ENCODE results near the gene LMX1A. TPM values are rescaled to one million over a fixed set of nuclear protein-coding genes. Genes with fewer than 3 reads are reported as not detected.

Gene LMX1A
- total RNA-seq, 2 donors from 2014 or later = 0.22 to 0.64 TPM

- intact Hi-C loops (cut with DNase I) = no loop called here
- Histone ChIP-seq H3K27ac (no peak overlapping the region), H3K9ac (ENCODE audit: low read depth in 2 of 2, low read length in 2 of 2) (no peak overlapping the region), H3K4me3 (no peak overlapping the region), H3K27me3 (no peaks in the 10 kb centered on the region), H3K9me3 (no peaks in the 10 kb centered on the region), H3K4me1 (no peaks in the 10 kb centered on the region), H3K36me3 (no peaks in the 10 kb centered on the region)
- DNase-seq = no peak
- TF ChIP-seq CTCF (IDR thresholded peaks at IDR 0.05) = no peak
Measured at GRCh38 chr1:165173818-165174217, 182.7 kb downstream of the LMX1A start.

- Histone ChIP-seq H3K27me3 (no peaks in the 10 kb centered on the region), H3K4me1 (no peaks in the 10 kb centered on the region), H3K4me3 (no peak overlapping the region), H3K27ac (no peak overlapping the region), H3K36me3 (no peaks in the 10 kb centered on the region), H3K9ac (ENCODE audit: low read depth in 2 of 2, low read length in 2 of 2) (no peak overlapping the region), H3K9me3 (no peaks in the 10 kb centered on the region)
- no peak for DNase-seq
- intact Hi-C loops (cut with DNase I) = no loop called here
- no peak for TF ChIP-seq CTCF (IDR thresholded peaks at IDR 0.05)
Measured at GRCh38 chr1:165173409-165173808, 183.1 kb downstream of the LMX1A start.

- Histone ChIP-seq H3K27me3 (no peaks in the 10 kb centered on the region), H3K27ac (no peak overlapping the region), H3K36me3 (no peaks in the 10 kb centered on the region), H3K9me3 (no peaks in the 10 kb centered on the region), H3K4me1 (no peaks in the 10 kb centered on the region), H3K9ac (ENCODE audit: low read depth in 2 of 2, low read length in 2 of 2) (no peak overlapping the region), H3K4me3 (no peak overlapping the region)
- no peak for TF ChIP-seq CTCF (IDR thresholded peaks at IDR 0.05)
- intact Hi-C loops (cut with DNase I) = no loop called here
- no peak for DNase-seq
Measured at GRCh38 chr1:165172666-165173065, 183.8 kb downstream of the LMX1A start.

GRCh38 chr1:165169729-165170128 lies 186.8 kb downstream of the LMX1A start:
- H3K9me3 ChIP-seq = no peaks in the 10 kb centered on the region
- intact Hi-C loops (cut with DNase I) = no loop called here

GRCh38 chr1:165169028-165169427 lies 187.5 kb downstream of the LMX1A start:
- TF ChIP-seq CTCF (IDR thresholded peaks at IDR 0.05) = no peak
- intact Hi-C loops (cut with DNase I) = no loop called here
- Histone ChIP-seq H3K36me3 (no peaks in the 10 kb centered on the region), H3K27me3 (no peaks in the 10 kb centered on the region), H3K9me3 (no peaks in the 10 kb centered on the region), H3K27ac (no peak overlapping the region), H3K4me1 (no peaks in the 10 kb centered on the region), H3K9ac (ENCODE audit: low read depth in 2 of 2, low read length in 2 of 2) (no peak overlapping the region), H3K4me3 (no peak overlapping the region)
- DNase-seq = no peak

More at GRCh38 chr1:165169729-165170128, 186.8 kb downstream of the LMX1A start:
- TF ChIP-seq CTCF (IDR thresholded peaks at IDR 0.05) = no peak
- Histone ChIP-seq H3K27me3 (no peaks in the 10 kb centered on the region), H3K9ac (ENCODE audit: low read depth in 2 of 2, low read length in 2 of 2) (no peak overlapping the region), H3K4me3 (no peak overlapping the region), H3K36me3 (no peaks in the 10 kb centered on the region), H3K4me1 (no peaks in the 10 kb centered on the region), H3K27ac (no peak overlapping the region)
- DNase-seq = no peak

GRCh38 chr1:165168467-165168866 lies 188.0 kb downstream of the LMX1A start:
- Histone ChIP-seq H3K9ac (ENCODE audit: low read depth in 2 of 2, low read length in 2 of 2) (no peak overlapping the region), H3K27me3 (no peaks in the 10 kb centered on the region), H3K27ac (no peak overlapping the region), H3K36me3 (no peaks in the 10 kb centered on the region), H3K4me1 (no peaks in the 10 kb centered on the region), H3K9me3 (no peaks in the 10 kb centered on the region), H3K4me3 (no peak overlapping the region)
- TF ChIP-seq CTCF (IDR thresholded peaks at IDR 0.05) = no peak
- DNase-seq = no peak
- intact Hi-C loops (cut with DNase I) = no loop called here

All from colonic mucosa (tissue), 4 donors.